ENCODE results near the gene TFAP2B.

GRCh38 chr6:50862176-50862575 lies 43.5 kb downstream of the TFAP2B start:
- TF ChIP-seq, protein P1, sequence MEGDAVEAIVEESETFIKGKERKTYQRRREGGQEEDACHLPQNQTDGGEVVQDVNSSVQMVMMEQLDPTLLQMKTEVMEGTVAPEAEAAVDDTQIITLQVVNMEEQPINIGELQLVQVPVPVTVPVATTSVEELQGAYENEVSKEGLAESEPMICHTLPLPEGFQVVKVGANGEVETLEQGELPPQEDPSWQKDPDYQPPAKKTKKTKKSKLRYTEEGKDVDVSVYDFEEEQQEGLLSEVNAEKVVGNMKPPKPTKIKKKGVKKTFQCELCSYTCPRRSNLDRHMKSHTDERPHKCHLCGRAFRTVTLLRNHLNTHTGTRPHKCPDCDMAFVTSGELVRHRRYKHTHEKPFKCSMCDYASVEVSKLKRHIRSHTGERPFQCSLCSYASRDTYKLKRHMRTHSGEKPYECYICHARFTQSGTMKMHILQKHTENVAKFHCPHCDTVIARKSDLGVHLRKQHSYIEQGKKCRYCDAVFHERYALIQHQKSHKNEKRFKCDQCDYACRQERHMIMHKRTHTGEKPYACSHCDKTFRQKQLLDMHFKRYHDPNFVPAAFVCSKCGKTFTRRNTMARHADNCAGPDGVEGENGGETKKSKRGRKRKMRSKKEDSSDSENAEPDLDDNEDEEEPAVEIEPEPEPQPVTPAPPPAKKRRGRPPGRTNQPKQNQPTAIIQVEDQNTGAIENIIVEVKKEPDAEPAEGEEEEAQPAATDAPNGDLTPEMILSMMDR (IDR thresholded peaks at IDR 0.05; ENCODE audit: poor library complexity, severe bottlenecking) = no peak
- TF ChIP-seq RAD21 (conservative IDR thresholded peaks at IDR 0.05) (no peak), EP300 (conservative IDR thresholded peaks at IDR 0.05; ENCODE audit: poor library complexity, severe bottlenecking) (no peak), POLR2AphosphoS5 (IDR thresholded peaks at IDR 0.05) (no peak), SMC3 (conservative IDR thresholded peaks at IDR 0.05; ENCODE audit: poor library complexity) (no peak), EZH2 (IDR thresholded peaks at IDR 0.05; ENCODE audit: borderline replicate concordance, insufficient read depth, low read length, poor library complexity, severe bottlenecking) (no peak)

All from neural cell (in vitro differentiated cells).